Heart left ventricle (tissue), 16 donors: ENCODE measurements around the gene IL1A. TPM values are rescaled to one million over a fixed set of nuclear protein-coding genes. Genes with fewer than 3 reads are reported as not detected.

ENCODE experiments used
- ATAC-seq, 4 donors: fragments of 200-7000 bp; cut with Tn5 transposase; one replicate each; pipeline ENCODE4 v1.9.1; 2020 to 2022; ENCODE audit warnings: moderate library complexity in 4 of 4, mild to moderate bottlenecking in 3 of 4, moderate number of reproducible peaks in 1 of 4
- DNase-seq, 5 donors: peaks; one replicate each; pipeline ENCODE4 v3.0.0-alpha.2; 2020
- H3K27ac ChIP-seq, 12 donors: fragments of 200-600 bp; sonication (generic) in 4 of 12; one replicate each; pipeline versions ENCODE4 v1.5.0 to v1.8.0; 2016 to 2022; ENCODE audit warnings: mild to moderate bottlenecking in 2 of 12
- H3K27me3 ChIP-seq, 9 donors: fragments of 200-600 bp; sonication (generic) in 2 of 9; one replicate each; pipeline versions ENCODE4 v1.5.1 to v1.8.0; 2016 to 2022; ENCODE audit warnings: mild to moderate bottlenecking in 3 of 9
- H3K36me3 ChIP-seq, 9 donors: fragments of 200-600 bp; sonication (generic) in 2 of 9; one replicate each; pipeline versions ENCODE4 v1.5.0 to v1.8.0; 2018 to 2022; ENCODE audit warnings: mild to moderate bottlenecking in 2 of 9
- H3K4me1 ChIP-seq, 12 donors: fragments of 200-600 bp; sonication (generic) in 4 of 12; one replicate each; pipeline versions ENCODE4 v1.5.0 to v1.8.0; 2016 to 2022; ENCODE audit warnings: mild to moderate bottlenecking in 3 of 12
- H3K4me3 ChIP-seq, 12 donors: fragments of 200-600 bp; sonication (generic) in 4 of 12; one replicate each; pipeline versions ENCODE4 v1.5.0 to v1.8.0; 2017 to 2022; ENCODE audit warnings: mild to moderate bottlenecking in 9 of 12, moderate library complexity in 4 of 12
- H3K9me3 ChIP-seq, 12 donors: fragments of 200-600 bp; sonication (generic) in 4 of 12; one replicate each; pipeline versions ENCODE4 v1.5.0 to v1.8.0; 2016 to 2022; ENCODE audit warnings: mild to moderate bottlenecking in 1 of 12
- POLR2A ChIP-seq, 2 donors: fragments of 450-650 bp; IDR thresholded peaks; one replicate each; pipeline ENCODE4 v1.6.1; 2017; ENCODE audit warnings: antibody characterized with exemption in 2 of 2, mild to moderate bottlenecking in 2 of 2, moderate library complexity in 2 of 2
- WGBS, 4 donors: extraction: QIAGEN DNeasy Blood & Tissue Kit in 2 of 4; methylation state at CpG; one replicate each; pipeline versions ENCODE4 v1.1.5 to v1.1.7; 2013 to 2018; 5-methylcytosine and 5-hydroxymethylcytosine counted together
- intact Hi-C, 10 donors: fragments of 100-400 bp; cut with DNase I; formaldehyde crosslinking; loops; one replicate each; pipeline versions ENCODE4 v1.11.1 to v1.14.2; 2022
- polyA plus RNA-seq, 2 donors: library from polyadenylated mRNA; stranded (reverse); fragments of 200-250 nt; gene quantifications; one replicate each; pipeline ENCODE4 v1.2.3, GENCODE V29; 2013
- total RNA-seq, 9 donors: library from RNA; depleted of rRNA in 2 of 9; stranded (reverse); fragments of >200 nt in 2 of 9; fragmentation: NEBNext Ultra II Directional in 3 of 9; extraction: Animal tissue kit (Norgen Biotek cat#: 25700) in 3 of 9; gene quantifications; one replicate each; pipeline versions ENCODE4 v1.1.0 to v1.2.4, GENCODE V29; 2016 to 2023
- TF ChIP-seq, protein P1 (sequence below), 12 donors: fragments of 200-600 bp; sonication (generic) in 4 of 12; IDR thresholded peaks; one replicate each; pipeline versions ENCODE4 v1.5.0 to v1.8.0; 2018 to 2022; ENCODE audit warnings: antibody characterized with exemption in 12 of 12, mild to moderate bottlenecking in 5 of 12
- donor health status: ischemic (EF 13 %, LVEDD 7.1; RV severe dilation, severe dysfunction).
- donor health status: healthy with polysubstance abuse.
- donor health status: DM: no; HTN: yes; CAD: no.
- donor health status: DM: no; HTN: no; CAD: no.
- donor health status: ischemic (EF 25% LVEDD 6.9; RV normal size, moderate dysfunction).
- donor health status: ischemic (EF 25% LVEDD 5.7; RV mildly dilated, moderate dysfunction).
- donor health status: healthy.
- donor health status: DM: yes; HTN: yes; CAD: no.
- donor health status: ischemic (EF 35%, LVEDD 5.7; RV mildly dilated, moderate dysfunction).
- donor health status: nonischemic (EF 11% LVEDD 7.7; RV severe dilation, severe dysfunction).
- donor health status: DM: yes; HTN: yes; CAD: no.
- donor health status: PGD.
- donor health status: ischemic (EF 29% LVEDD 5.4; RV normal size, mild dysfunction).
- donor health status: nonischemic (EF 23%, LVEDD 6.1; RV moderate dilation, normal function).

Gene IL1A
- total and polyA plus RNA-seq, 11 donors = 0.13 TPM; not detected in 10

GRCh38 chr2:112782234-112782799 lies 2.0 kb downstream of the IL1A start:
- Histone ChIP-seq H3K9me3 (no peaks in the 10 kb centered on the region), H3K4me1 (peaks cover 0 to 20% (median 0%) of the 10 kb centered on the region in 12 donors), H3K36me3 (no peaks in the 10 kb centered on the region), H3K27ac (no peak overlapping the region), H3K27me3 (peaks cover 0 to 7% (median 0%) of the 10 kb centered on the region in 9 donors), H3K4me3 (no peak overlapping the region)
- no peak for TF ChIP-seq POLR2A (IDR thresholded peaks at IDR 0.05)
- TF ChIP-seq, protein P1, sequence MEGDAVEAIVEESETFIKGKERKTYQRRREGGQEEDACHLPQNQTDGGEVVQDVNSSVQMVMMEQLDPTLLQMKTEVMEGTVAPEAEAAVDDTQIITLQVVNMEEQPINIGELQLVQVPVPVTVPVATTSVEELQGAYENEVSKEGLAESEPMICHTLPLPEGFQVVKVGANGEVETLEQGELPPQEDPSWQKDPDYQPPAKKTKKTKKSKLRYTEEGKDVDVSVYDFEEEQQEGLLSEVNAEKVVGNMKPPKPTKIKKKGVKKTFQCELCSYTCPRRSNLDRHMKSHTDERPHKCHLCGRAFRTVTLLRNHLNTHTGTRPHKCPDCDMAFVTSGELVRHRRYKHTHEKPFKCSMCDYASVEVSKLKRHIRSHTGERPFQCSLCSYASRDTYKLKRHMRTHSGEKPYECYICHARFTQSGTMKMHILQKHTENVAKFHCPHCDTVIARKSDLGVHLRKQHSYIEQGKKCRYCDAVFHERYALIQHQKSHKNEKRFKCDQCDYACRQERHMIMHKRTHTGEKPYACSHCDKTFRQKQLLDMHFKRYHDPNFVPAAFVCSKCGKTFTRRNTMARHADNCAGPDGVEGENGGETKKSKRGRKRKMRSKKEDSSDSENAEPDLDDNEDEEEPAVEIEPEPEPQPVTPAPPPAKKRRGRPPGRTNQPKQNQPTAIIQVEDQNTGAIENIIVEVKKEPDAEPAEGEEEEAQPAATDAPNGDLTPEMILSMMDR (IDR thresholded peaks at IDR 0.05) = no peak
- intact Hi-C loops = no loop called here
- 79 to 100% (median 89%) methylated on average over 3 of the region's 3 CpGs for WGBS, 4 donors
- ATAC-seq = no peak
- DNase-seq = no peak

GRCh38 chr2:112779598-112779997 lies 4.7 kb downstream of the IL1A start:
- DNase-seq = no peak
- Histone ChIP-seq H3K4me1 (peaks cover 0 to 13% (median 0%) of the 10 kb centered on the region in 12 donors), H3K36me3 (no peaks in the 10 kb centered on the region), H3K9me3 (no peaks in the 10 kb centered on the region), H3K27ac (no peak overlapping the region), H3K27me3 (peaks cover 0 to 7% (median 0%) of the 10 kb centered on the region in 9 donors), H3K4me3 (no peak overlapping the region)
- 85 to 98% (median 90%) methylated on average over 1 of the region's 1 CpG for WGBS, 4 donors
- intact Hi-C loops = no loop called here
- ATAC-seq = no peak
- TF ChIP-seq, protein P1 (IDR thresholded peaks at IDR 0.05) = no peak

DNA sequence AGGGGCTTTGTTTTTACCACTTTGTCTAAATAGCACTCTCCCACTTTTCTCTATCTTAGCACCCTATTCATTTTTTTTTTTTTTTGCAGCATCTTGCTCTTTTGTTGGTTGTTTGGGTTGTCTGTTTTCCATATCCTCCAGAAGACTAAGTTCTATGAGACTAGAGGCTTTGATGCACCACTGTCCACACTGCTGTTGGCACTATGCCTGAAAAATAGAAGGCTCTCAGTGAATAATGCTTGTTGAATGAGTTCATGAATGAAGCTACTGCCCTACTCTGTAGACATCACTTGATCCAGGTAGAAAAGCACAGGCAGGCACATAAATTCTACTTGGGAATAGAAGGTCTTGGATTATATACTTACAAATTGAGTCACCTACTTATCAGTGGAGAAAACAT lies 7.3 kb downstream of the IL1A start:
- no peak overlapping the region for H3K27ac ChIP-seq
- H3K4me1 ChIP-seq = peaks cover 0 to 3% (median 0%) of the 10 kb centered on the region in 12 donors
- H3K9me3 ChIP-seq = no peaks in the 10 kb centered on the region
- TF ChIP-seq, protein P1 (IDR thresholded peaks at IDR 0.05) = no peak
- no peak for TF ChIP-seq POLR2A (IDR thresholded peaks at IDR 0.05)
- no peak overlapping the region for H3K4me3 ChIP-seq
- no peak for ATAC-seq
- intact Hi-C loops = no loop called here
- no peaks in the 10 kb centered on the region for H3K36me3 ChIP-seq
- no peak for DNase-seq
- no peaks in the 10 kb centered on the region for H3K27me3 ChIP-seq

GRCh38 chr2:112776113-112776512 lies 8.2 kb downstream of the IL1A start:
- Histone ChIP-seq H3K36me3 (no peaks in the 10 kb centered on the region), H3K27ac (no peak overlapping the region), H3K4me1 (peaks cover 0 to 6% (median 0%) of the 10 kb centered on the region in 12 donors), H3K27me3 (no peaks in the 10 kb centered on the region), H3K9me3 (no peaks in the 10 kb centered on the region), H3K4me3 (no peak overlapping the region)
- TF ChIP-seq, protein P1 (IDR thresholded peaks at IDR 0.05) = no peak
- TF ChIP-seq POLR2A (IDR thresholded peaks at IDR 0.05) = no peak
- WGBS, 4 donors = 77 to 95% (median 87%) methylated on average over 3 of the region's 3 CpGs
- DNase-seq (no peak), ATAC-seq (no peak)
- intact Hi-C loops = no loop called here
